Measurements from ENCODE around the gene BMI1. TPM values are rescaled to one million over a fixed set of nuclear protein-coding genes. Genes with fewer than 3 reads are reported as not detected.

BMI1 gene
- total RNA-seq, 1 donor from 2014 or later, result 30.8 TPM

DNA sequence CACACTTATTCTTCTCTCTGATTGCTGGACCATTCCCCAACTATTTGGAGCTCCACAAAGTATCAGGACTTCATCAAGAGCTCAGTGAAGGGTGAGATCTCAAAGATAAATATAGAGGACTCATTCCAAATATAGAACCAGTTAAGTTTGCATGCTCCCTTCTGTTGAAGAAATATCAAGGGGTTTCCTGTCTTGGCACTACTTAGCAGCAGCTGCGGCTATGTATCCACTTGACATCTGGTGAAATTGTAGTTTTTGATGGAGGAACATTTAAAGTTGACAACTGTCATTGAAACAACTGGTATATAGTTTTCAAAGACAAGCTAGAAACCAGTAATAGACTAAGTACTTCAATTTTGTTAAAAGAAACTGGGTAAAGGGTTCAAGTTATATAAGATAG is 23.4 kb downstream of the BMI1 start:
- H3K9ac ChIP-seq (ENCODE audit: low read length), result no peak overlapping the region
- DNase-seq (ENCODE audit: low read depth) (no peak), FAIRE-seq (no peak)
- peaks cover 4% of the 10 kb centered on the region for H3K36me3 Mint-ChIP-seq (ENCODE audit: low read depth, unreplicated experiment)
- H3K9me3 ChIP-seq (ENCODE audit: insufficient read depth, low read depth, low read length), result peaks cover 4% of the 10 kb centered on the region
- no peak overlapping the region for H2AFZ ChIP-seq (ENCODE audit: low read depth, low read length)
- H4K20me1 ChIP-seq (ENCODE audit: insufficient read depth, low read length), result no peaks in the 10 kb centered on the region
- H3K4me2 ChIP-seq (ENCODE audit: low read length), result no peak overlapping the region
- no peak for TF ChIP-seq EZH2 (IDR thresholded peaks at IDR 0.05; ENCODE audit: insufficient read depth, low read length)
- TF ChIP-seq, protein P1, sequence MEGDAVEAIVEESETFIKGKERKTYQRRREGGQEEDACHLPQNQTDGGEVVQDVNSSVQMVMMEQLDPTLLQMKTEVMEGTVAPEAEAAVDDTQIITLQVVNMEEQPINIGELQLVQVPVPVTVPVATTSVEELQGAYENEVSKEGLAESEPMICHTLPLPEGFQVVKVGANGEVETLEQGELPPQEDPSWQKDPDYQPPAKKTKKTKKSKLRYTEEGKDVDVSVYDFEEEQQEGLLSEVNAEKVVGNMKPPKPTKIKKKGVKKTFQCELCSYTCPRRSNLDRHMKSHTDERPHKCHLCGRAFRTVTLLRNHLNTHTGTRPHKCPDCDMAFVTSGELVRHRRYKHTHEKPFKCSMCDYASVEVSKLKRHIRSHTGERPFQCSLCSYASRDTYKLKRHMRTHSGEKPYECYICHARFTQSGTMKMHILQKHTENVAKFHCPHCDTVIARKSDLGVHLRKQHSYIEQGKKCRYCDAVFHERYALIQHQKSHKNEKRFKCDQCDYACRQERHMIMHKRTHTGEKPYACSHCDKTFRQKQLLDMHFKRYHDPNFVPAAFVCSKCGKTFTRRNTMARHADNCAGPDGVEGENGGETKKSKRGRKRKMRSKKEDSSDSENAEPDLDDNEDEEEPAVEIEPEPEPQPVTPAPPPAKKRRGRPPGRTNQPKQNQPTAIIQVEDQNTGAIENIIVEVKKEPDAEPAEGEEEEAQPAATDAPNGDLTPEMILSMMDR (IDR thresholded peaks at IDR 0.05; ENCODE audit: insufficient read depth, low read depth, low read length), result no peak
- no peak overlapping the region for H3K27ac ChIP-seq (ENCODE audit: low read depth, low read length)
- peaks cover 8% of the 10 kb centered on the region for H3K4me1 ChIP-seq (ENCODE audit: insufficient read depth, low read length)
- H3K9me3 Mint-ChIP-seq (ENCODE audit: unreplicated experiment), result peaks cover 14% of the 10 kb centered on the region
- peaks cover 69% of the 10 kb centered on the region for H3K27me3 ChIP-seq (ENCODE audit: insufficient read depth, low read length)
- no peak overlapping the region for H3K4me3 Mint-ChIP-seq (ENCODE audit: unreplicated experiment)
- H3K4me1 Mint-ChIP-seq (ENCODE audit: low read depth, unreplicated experiment), result peaks cover 3% of the 10 kb centered on the region
- no peaks in the 10 kb centered on the region for H3K79me2 ChIP-seq (ENCODE audit: insufficient read depth, low read length)
- no peak overlapping the region for H3K4me3 ChIP-seq (ENCODE audit: insufficient read depth, low read depth, low read length)
- H3K27me3 Mint-ChIP-seq (ENCODE audit: low read depth, unreplicated experiment), result peaks cover 69% of the 10 kb centered on the region
- H3K36me3 ChIP-seq (ENCODE audit: insufficient read depth, low read length), result no peaks in the 10 kb centered on the region
- no peak overlapping the region for H3K27ac Mint-ChIP-seq (ENCODE audit: unreplicated experiment)

DNA sequence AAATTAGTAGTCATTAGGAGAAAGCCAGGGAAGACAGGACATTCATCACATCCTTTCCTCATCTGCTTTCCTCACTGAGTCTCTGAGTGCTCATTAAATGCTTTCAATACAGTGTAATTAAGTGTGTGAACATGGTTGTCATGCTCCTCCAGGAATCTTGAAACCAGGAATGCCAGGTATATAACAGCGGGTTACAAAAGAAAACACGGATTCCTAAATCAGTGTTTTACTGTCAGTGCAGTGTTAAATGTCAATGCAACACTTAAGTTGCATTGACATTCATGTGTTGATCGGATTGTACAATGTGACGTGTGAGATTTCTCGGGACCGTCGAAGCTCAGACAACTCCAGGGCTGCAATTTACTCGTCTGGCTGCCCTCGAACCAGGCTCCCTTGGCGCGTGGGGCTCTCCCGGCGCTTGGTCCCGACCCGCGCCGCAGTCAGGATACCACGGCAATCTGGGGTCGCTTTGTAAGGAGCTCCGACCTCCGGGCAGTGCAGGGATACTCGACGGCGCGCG is 23.9 kb downstream of the BMI1 start:
- FAIRE-seq, result no peak
- Mint-ChIP-seq H3K27ac (ENCODE audit: unreplicated experiment) (no peak overlapping the region), H3K9me3 (ENCODE audit: unreplicated experiment) (peaks cover 14% of the 10 kb centered on the region), H3K4me1 (ENCODE audit: low read depth, unreplicated experiment) (peaks cover 3% of the 10 kb centered on the region), H3K27me3 (ENCODE audit: low read depth, unreplicated experiment) (peaks cover 64% of the 10 kb centered on the region), H3K36me3 (ENCODE audit: low read depth, unreplicated experiment) (peaks cover 4% of the 10 kb centered on the region), H3K4me3 (ENCODE audit: unreplicated experiment) (no peak overlapping the region)
- Histone ChIP-seq H2AFZ (ENCODE audit: low read depth, low read length) (peak overlapping the region; percentile 54), H3K79me2 (ENCODE audit: insufficient read depth, low read length) (no peaks in the 10 kb centered on the region), H3K27ac (ENCODE audit: low read depth, low read length) (no peak overlapping the region), H3K4me1 (ENCODE audit: insufficient read depth, low read length) (peaks cover 8% of the 10 kb centered on the region), H3K9ac (ENCODE audit: low read length) (no peak overlapping the region), H4K20me1 (ENCODE audit: insufficient read depth, low read length) (no peaks in the 10 kb centered on the region), H3K36me3 (ENCODE audit: insufficient read depth, low read length) (no peaks in the 10 kb centered on the region), H3K9me3 (ENCODE audit: insufficient read depth, low read depth, low read length) (peaks cover 4% of the 10 kb centered on the region), H3K4me2 (ENCODE audit: low read length) (peak overlapping the region; percentile 42), H3K4me3 (ENCODE audit: insufficient read depth, low read depth, low read length) (no peak overlapping the region), H3K27me3 (ENCODE audit: insufficient read depth, low read length) (peaks cover 66% of the 10 kb centered on the region)
- no peak for DNase-seq (ENCODE audit: low read depth)
- no peak for TF ChIP-seq EZH2 (IDR thresholded peaks at IDR 0.05; ENCODE audit: insufficient read depth, low read length)
- TF ChIP-seq, protein P1 (IDR thresholded peaks at IDR 0.05; ENCODE audit: insufficient read depth, low read depth, low read length), result no peak

DNA sequence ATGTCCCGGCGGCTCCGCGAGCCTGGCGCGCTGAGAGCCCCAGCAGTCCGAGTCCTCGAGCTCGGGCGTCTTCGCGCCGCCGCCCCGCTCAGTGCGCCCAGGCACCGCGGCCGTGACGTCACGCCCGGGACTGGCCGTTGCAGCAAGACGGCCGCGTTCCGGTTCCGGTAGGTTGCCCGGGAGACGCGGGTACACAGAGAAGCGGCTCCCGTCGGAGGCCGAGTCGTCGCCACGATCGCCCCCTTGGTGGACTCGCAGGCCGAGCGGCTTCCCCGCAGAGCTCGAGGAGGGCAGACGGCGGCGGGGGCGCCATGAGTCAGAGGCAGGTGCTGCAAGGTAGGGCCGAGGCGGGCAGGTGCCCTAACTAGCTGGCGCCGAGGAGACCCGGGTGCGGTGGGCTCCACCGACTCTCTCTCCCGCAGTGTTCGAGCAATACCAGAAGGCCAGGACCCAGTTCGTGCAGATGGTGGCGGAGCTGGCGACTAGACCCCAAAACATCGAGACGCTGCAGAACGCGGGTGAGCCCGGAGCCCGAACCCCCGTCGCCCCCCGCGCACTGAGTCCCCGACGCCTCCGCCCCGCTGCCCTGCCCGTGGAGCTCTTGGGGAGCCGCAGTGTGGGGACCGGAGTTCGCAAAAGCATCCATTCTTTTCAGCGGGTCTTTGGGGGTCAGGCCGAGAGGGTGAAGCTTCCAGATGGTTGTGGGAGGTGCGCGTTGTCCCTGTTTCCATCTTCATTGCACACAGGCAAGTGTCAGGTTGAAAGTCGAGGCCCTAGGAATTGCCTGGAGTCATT is 24.6 kb downstream of the BMI1 start, which contains the start of gene SPAG6:
Gene SPAG6 (plus strand): TSS at position 196 of the 795 bp plus-strand sequence. CDS start 116 bp downstream, at position 312.
- no peak within 1 kb of the TSS for H3K4me3 Mint-ChIP-seq (ENCODE audit: unreplicated experiment)
- Histone ChIP-seq H3K9me3 (ENCODE audit: insufficient read depth, low read depth, low read length) (peaks cover 4% of the 10 kb centered on the region), H3K27ac (ENCODE audit: low read depth, low read length) (no peak within 1 kb of the TSS), H3K4me1 (ENCODE audit: insufficient read depth, low read length) (peaks cover 8% of the 10 kb centered on the region), H2AFZ (ENCODE audit: low read depth, low read length) (peak within 1 kb of the TSS; percentile 54), H3K4me3 (ENCODE audit: insufficient read depth, low read depth, low read length) (no peak within 1 kb of the TSS), H3K9ac (ENCODE audit: low read length) (no peak within 1 kb of the TSS), H4K20me1 (ENCODE audit: insufficient read depth, low read length) (no peaks in the 10 kb centered on the region), H3K4me2 (ENCODE audit: low read length) (peak within 1 kb of the TSS; percentile 42), H3K79me2 (ENCODE audit: insufficient read depth, low read length) (no peaks in the 10 kb centered on the region), H3K27me3 (ENCODE audit: insufficient read depth, low read length) (peaks cover 66% of the 10 kb centered on the region), H3K36me3 (ENCODE audit: insufficient read depth, low read length) (no peaks in the 10 kb centered on the region)
- peaks cover 4% of the 10 kb centered on the region for H3K36me3 Mint-ChIP-seq (ENCODE audit: low read depth, unreplicated experiment)
- H3K27ac Mint-ChIP-seq (ENCODE audit: unreplicated experiment), result peak within 1 kb of the TSS; percentile 59
- peaks cover 61% of the 10 kb centered on the region for H3K27me3 Mint-ChIP-seq (ENCODE audit: low read depth, unreplicated experiment)
- TF ChIP-seq, protein P1 (IDR thresholded peaks at IDR 0.05; ENCODE audit: insufficient read depth, low read depth, low read length), result no peak
- peak; percentile 92 for TF ChIP-seq EZH2 (IDR thresholded peaks at IDR 0.05; ENCODE audit: insufficient read depth, low read length)
- H3K9me3 Mint-ChIP-seq (ENCODE audit: unreplicated experiment), result peaks cover 14% of the 10 kb centered on the region
- H3K4me1 Mint-ChIP-seq (ENCODE audit: low read depth, unreplicated experiment), result no peaks in the 10 kb centered on the region
- DNase-seq (ENCODE audit: low read depth), result no peak
- FAIRE-seq, result no peak
